Hepatocyte (in vitro differentiated cells): ENCODE results near the gene SEMA6A. TPM values are rescaled to one million over a fixed set of nuclear protein-coding genes. Genes with fewer than 3 reads are reported as not detected.

ENCODE experiments used
- DNase-seq: peaks from one replicate; pipeline ENCODE4 v3.0.0-alpha.2; 2016; ENCODE audit warnings: low spot score
- H2AFZ ChIP-seq: fragments of 200-600 bp; sonication (generic); 2 replicates; pipeline ENCODE4 v1.6.0; 2016; ENCODE audit warnings: antibody characterized with exemption, mild to moderate bottlenecking
- H3K27ac ChIP-seq: fragments of 200-600 bp; sonication (generic); 2 replicates; pipeline ENCODE4 v1.5.1; 2016; ENCODE audit warnings: mild to moderate bottlenecking
- H3K27me3 ChIP-seq: fragments of 200-600 bp; sonication (generic); 2 replicates; pipeline ENCODE4 v1.6.1; 2016
- H3K36me3 ChIP-seq: fragments of 200-600 bp; sonication (generic); replicated peaks from 2 replicates; pipeline ENCODE4 v1.5.1; 2016; ENCODE audit warnings: low read depth; ENCODE audit not compliant: insufficient read depth
- H3K4me1 ChIP-seq: fragments of 200-600 bp; sonication (generic); 2 replicates; pipeline ENCODE4 v1.5.1; 2016; ENCODE audit warnings: mild to moderate bottlenecking, moderate library complexity; ENCODE audit not compliant: insufficient read depth
- H3K4me2 ChIP-seq: fragments of 200-600 bp; sonication (generic); 2 replicates; pipeline ENCODE4 v1.6.0; 2016
- H3K4me3 ChIP-seq: fragments of 200-600 bp; sonication (generic); 2 replicates; pipeline ENCODE4 v1.5.1; 2016; ENCODE audit warnings: mild to moderate bottlenecking
- H3K79me2 ChIP-seq: fragments of 200-600 bp; sonication (generic); 2 replicates; pipeline ENCODE4 v1.6.0; 2017; ENCODE audit warnings: mild to moderate bottlenecking
- H3K9me2 ChIP-seq: fragments of 200-600 bp; sonication (generic); replicated peaks from 2 replicates; pipeline ENCODE4 v1.6.0; 2017; ENCODE audit warnings: mild to moderate bottlenecking; ENCODE audit not compliant: insufficient read depth
- H3K9me3 ChIP-seq: fragments of 200-600 bp; sonication (generic); 2 replicates; pipeline ENCODE4 v1.5.1; 2016; ENCODE audit warnings: low read depth, mild to moderate bottlenecking
- H4K20me1 ChIP-seq: fragments of 200-600 bp; sonication (generic); 2 replicates; pipeline ENCODE4 v1.6.0; 2016; ENCODE audit warnings: mild to moderate bottlenecking; ENCODE audit not compliant: insufficient read depth, poor library complexity, severe bottlenecking
- EZH2 ChIP-seq: fragments of 200-600 bp; sonication (generic); IDR thresholded peaks from 2 replicates; pipeline ENCODE4 v1.6.1; 2016; ENCODE audit warnings: antibody characterized with exemption, mild to moderate bottlenecking, borderline replicate concordance
- EZH2phosphoT487 ChIP-seq: fragments of 200-600 bp; sonication (generic); IDR thresholded peaks from one replicate; pipeline ENCODE4 v1.6.1; 2018; ENCODE audit warnings: antibody characterized with exemption, mild to moderate bottlenecking, low read depth, moderate library complexity; ENCODE audit not compliant: unreplicated experiment, severe bottlenecking
- WGBS: methylation state at CpG from one replicate; pipeline ENCODE4 v1.1.6; 2016; ENCODE audit warnings: low lambda C conversion rate; ENCODE audit errors: missing lambda C conversion rate; 5-methylcytosine and 5-hydroxymethylcytosine counted together
- polyA plus RNA-seq: library from polyadenylated mRNA; unstranded; fragments of >200 nt; fragmentation: Nextera tagmentation; extraction: Ambion mirVana; gene quantifications from 2 replicates; pipeline ENCODE4 v1.2.1, GENCODE V29; 2016
- total RNA-seq: library from RNA; depleted of rRNA; stranded (reverse); fragments of >200 nt; gene quantifications from 2 replicates; pipeline ENCODE4 v1.2.3, GENCODE V29; 2014
- TF ChIP-seq, protein P1 (sequence below): fragments of 200-600 bp; sonication (generic); IDR thresholded peaks from 2 replicates; pipeline ENCODE4 v1.5.1; 2016; ENCODE audit warnings: antibody characterized with exemption, mild to moderate bottlenecking; ENCODE audit not compliant: poor library complexity

The SEMA6A gene
- total and polyA plus RNA-seq, 2 experiments from 2014 or later: 38.2 to 68.6 TPM

DNA sequence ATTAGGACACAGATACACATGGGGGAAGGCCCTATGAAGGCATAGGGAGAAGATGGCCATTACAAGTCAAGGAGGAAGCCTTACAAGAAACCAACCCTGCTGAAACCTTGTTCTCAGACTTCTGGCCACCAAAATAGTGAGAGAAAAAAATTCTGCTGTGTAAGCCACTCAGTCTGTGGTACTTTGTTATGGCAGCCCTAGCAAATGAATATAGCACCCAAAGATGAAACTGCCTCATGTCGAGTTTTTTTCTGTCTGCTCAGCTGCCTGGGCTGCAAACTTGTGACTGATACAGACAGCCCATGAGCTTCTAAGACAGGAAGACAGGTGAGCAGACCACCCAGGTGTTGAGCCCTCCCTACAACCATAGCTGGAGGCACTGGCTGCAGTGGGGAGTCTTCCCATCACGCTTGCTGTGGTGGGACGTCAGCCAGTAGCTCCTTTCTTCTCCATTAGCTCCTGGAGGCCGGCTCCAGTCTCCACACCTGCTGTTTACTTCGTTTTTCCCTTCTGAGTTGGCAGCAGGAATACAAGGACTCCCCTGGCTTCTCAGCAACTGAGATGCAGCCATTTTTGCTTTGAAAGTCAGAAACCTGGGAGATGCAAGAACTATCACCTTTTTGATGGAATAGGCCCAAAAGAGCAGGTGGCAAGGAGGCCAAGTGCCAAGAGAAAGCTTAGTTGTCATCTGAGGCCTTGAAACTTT is 164.9 kb downstream of the SEMA6A start:
- Histone ChIP-seq H4K20me1 (no peaks in the 10 kb centered on the region), H3K27ac (no peak overlapping the region), H3K4me3 (no peak overlapping the region), H3K4me2 (no peak overlapping the region), H3K27me3 (no peaks in the 10 kb centered on the region), H3K9me3 (no peaks in the 10 kb centered on the region), H3K9me2 (no peaks in the 10 kb centered on the region), H2AFZ (no peak overlapping the region), H3K4me1 (no peaks in the 10 kb centered on the region), H3K36me3 (no peaks in the 10 kb centered on the region), H3K79me2 (no peaks in the 10 kb centered on the region)
- TF ChIP-seq EZH2phosphoT487 (no peak), EZH2 (no peak)
- TF ChIP-seq, protein P1, sequence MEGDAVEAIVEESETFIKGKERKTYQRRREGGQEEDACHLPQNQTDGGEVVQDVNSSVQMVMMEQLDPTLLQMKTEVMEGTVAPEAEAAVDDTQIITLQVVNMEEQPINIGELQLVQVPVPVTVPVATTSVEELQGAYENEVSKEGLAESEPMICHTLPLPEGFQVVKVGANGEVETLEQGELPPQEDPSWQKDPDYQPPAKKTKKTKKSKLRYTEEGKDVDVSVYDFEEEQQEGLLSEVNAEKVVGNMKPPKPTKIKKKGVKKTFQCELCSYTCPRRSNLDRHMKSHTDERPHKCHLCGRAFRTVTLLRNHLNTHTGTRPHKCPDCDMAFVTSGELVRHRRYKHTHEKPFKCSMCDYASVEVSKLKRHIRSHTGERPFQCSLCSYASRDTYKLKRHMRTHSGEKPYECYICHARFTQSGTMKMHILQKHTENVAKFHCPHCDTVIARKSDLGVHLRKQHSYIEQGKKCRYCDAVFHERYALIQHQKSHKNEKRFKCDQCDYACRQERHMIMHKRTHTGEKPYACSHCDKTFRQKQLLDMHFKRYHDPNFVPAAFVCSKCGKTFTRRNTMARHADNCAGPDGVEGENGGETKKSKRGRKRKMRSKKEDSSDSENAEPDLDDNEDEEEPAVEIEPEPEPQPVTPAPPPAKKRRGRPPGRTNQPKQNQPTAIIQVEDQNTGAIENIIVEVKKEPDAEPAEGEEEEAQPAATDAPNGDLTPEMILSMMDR: no peak
- WGBS: 83% methylated on average over 5 of the region's 5 CpGs
- no peak for DNase-seq

DNA sequence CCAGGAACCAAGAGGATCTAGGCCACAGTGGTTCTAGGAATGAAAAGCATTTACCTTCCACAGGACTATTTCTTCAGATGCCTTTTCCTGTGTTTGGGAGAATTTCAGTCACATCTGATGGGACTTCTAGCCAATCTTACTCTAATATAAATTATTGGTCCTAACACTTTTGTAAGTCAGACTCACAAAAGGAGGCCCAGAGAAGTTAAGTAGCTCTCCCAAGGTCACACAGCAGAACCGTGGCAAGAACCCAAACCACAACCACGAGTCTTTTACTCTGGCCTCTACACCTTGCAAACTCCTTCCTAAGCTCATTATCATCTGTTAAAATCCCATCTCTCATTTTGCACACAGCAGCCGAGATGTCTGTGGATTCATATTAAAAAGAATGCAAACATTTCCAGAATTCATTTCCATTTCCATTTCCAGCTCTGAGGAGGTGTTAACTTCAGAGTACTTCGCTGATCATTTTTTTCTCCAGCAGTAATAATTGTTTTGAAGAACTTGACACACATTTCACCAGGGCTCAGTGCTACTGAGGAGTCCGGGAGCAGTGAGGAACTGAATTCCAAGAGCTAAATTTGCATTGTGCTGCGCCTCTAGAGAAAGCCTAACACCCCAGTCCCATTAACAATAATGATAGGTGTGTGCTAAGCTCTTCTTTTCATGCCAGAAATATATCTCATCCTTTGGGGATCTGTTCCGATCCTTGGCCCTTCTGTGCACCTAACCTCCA is 168.1 kb downstream of the SEMA6A start:
- Histone ChIP-seq H3K79me2 (no peaks in the 10 kb centered on the region), H3K27me3 (no peaks in the 10 kb centered on the region), H4K20me1 (no peaks in the 10 kb centered on the region), H3K4me2 (no peak overlapping the region), H3K36me3 (no peaks in the 10 kb centered on the region), H3K4me3 (no peak overlapping the region), H3K4me1 (no peaks in the 10 kb centered on the region), H2AFZ (no peak overlapping the region), H3K9me3 (no peaks in the 10 kb centered on the region), H3K9me2 (no peaks in the 10 kb centered on the region), H3K27ac (no peak overlapping the region)
- WGBS: 91% methylated on average over 7 of the region's 7 CpGs
- no peak for DNase-seq
- TF ChIP-seq EZH2 (no peak), EZH2phosphoT487 (no peak)
- TF ChIP-seq, protein P1: no peak

- H3K9me2 ChIP-seq: no peaks in the 10 kb centered on the region
- H3K4me2 ChIP-seq: no peak overlapping the region
- TF ChIP-seq EZH2phosphoT487 (no peak), EZH2 (no peak)
- no peaks in the 10 kb centered on the region for H3K4me1 ChIP-seq
- no peaks in the 10 kb centered on the region for H3K79me2 ChIP-seq
- H3K4me3 ChIP-seq: no peak overlapping the region
- no peaks in the 10 kb centered on the region for H4K20me1 ChIP-seq
- H3K36me3 ChIP-seq: no peaks in the 10 kb centered on the region
- H3K27me3 ChIP-seq: no peaks in the 10 kb centered on the region
- H3K27ac ChIP-seq: no peak overlapping the region
- DNase-seq: no peak
- no peak overlapping the region for H2AFZ ChIP-seq
- 87% methylated on average over 3 of the region's 3 CpGs for WGBS
- no peaks in the 10 kb centered on the region for H3K9me3 ChIP-seq
Measured at GRCh38 chr5:116404792-116405191, 169.8 kb downstream of the SEMA6A start.

- Histone ChIP-seq H3K4me2 (no peak overlapping the region), H3K4me3 (no peak overlapping the region), H3K27me3 (no peaks in the 10 kb centered on the region), H3K9me3 (no peaks in the 10 kb centered on the region), H3K9me2 (no peaks in the 10 kb centered on the region), H4K20me1 (no peaks in the 10 kb centered on the region), H2AFZ (no peak overlapping the region), H3K4me1 (no peaks in the 10 kb centered on the region), H3K36me3 (no peaks in the 10 kb centered on the region), H3K27ac (no peak overlapping the region), H3K79me2 (no peaks in the 10 kb centered on the region)
- TF ChIP-seq, protein P1: no peak
- TF ChIP-seq EZH2phosphoT487 (no peak), EZH2 (no peak)
- no peak for DNase-seq
- 85% methylated on average over 2 of the region's 2 CpGs for WGBS
Measured at GRCh38 chr5:116404016-116404415, 170.6 kb downstream of the SEMA6A start.
